GM23248 (cell line): ENCODE data around the gene PTCH1. TPM values are rescaled to one million over a fixed set of nuclear protein-coding genes. Genes with fewer than 3 reads are reported as not detected.

ENCODE experiments used
- DNase-seq: peaks from one replicate; pipeline ENCODE4 v3.0.0-alpha.2; 2015
- H2AFZ ChIP-seq: fragments of 200-600 bp; sonication (generic); 2 replicates; pipeline ENCODE4 v1.6.1; 2016; ENCODE audit warnings: antibody characterized with exemption
- H3F3A ChIP-seq: fragments of 200-600 bp; sonication (generic); 2 replicates; pipeline ENCODE4 v1.6.1; 2016; ENCODE audit warnings: mild to moderate bottlenecking, antibody characterized with exemption, mixed run types; ENCODE audit not compliant: insufficient read depth
- H3K27ac ChIP-seq: fragments of 200-600 bp; sonication (generic); 2 replicates; pipeline ENCODE4 v1.5.1; 2016; ENCODE audit warnings: mild to moderate bottlenecking
- H3K27me3 ChIP-seq: fragments of 200-600 bp; sonication (generic); replicated peaks from 2 replicates; pipeline ENCODE4 v1.6.1; 2016; ENCODE audit warnings: mild to moderate bottlenecking; ENCODE audit not compliant: insufficient read depth
- H3K36me3 ChIP-seq: fragments of 200-600 bp; sonication (generic); 2 replicates; pipeline ENCODE4 v1.6.1; 2016; ENCODE audit warnings: low read depth, mild to moderate bottlenecking
- H3K4me1 ChIP-seq: fragments of 200-600 bp; sonication (generic); 2 replicates; pipeline ENCODE4 v1.6.1; 2016; ENCODE audit warnings: mild to moderate bottlenecking; ENCODE audit not compliant: insufficient read depth
- H3K4me2 ChIP-seq: fragments of 200-600 bp; sonication (generic); one replicate; pipeline ENCODE4 v1.6.1; 2016; ENCODE audit warnings: mild to moderate bottlenecking; ENCODE audit not compliant: unreplicated experiment
- H3K4me3 ChIP-seq: fragments of 200-600 bp; sonication (generic); 2 replicates; pipeline ENCODE4 v1.5.1; 2016; ENCODE audit warnings: mild to moderate bottlenecking
- H3K79me2 ChIP-seq: fragments of 200-600 bp; sonication (generic); 2 replicates; pipeline ENCODE4 v1.6.1; 2016; ENCODE audit warnings: mild to moderate bottlenecking; ENCODE audit not compliant: insufficient read depth
- H3K9ac ChIP-seq: fragments of 200-600 bp; sonication (generic); 2 replicates; pipeline ENCODE4 v1.6.1; 2016; ENCODE audit warnings: mild to moderate bottlenecking
- H3K9me2 ChIP-seq: fragments of 200-600 bp; sonication (generic); 2 replicates; pipeline ENCODE4 v1.6.1; 2016; ENCODE audit warnings: mixed run types, mild to moderate bottlenecking, moderate library complexity; ENCODE audit not compliant: insufficient read depth
- H3K9me3 ChIP-seq: fragments of 200-600 bp; sonication (generic); one replicate; pipeline ENCODE4 v1.6.1; 2017; ENCODE audit warnings: low read depth
- H4K20me1 ChIP-seq: fragments of 200-600 bp; sonication (generic); 2 replicates; pipeline ENCODE4 v1.6.0; 2016; ENCODE audit not compliant: insufficient read depth
- EZH2 ChIP-seq: fragments of 200-600 bp; sonication (generic); IDR thresholded peaks from 2 replicates; pipeline ENCODE4 v1.6.1; 2018; ENCODE audit warnings: antibody characterized with exemption, mild to moderate bottlenecking; ENCODE audit not compliant: insufficient read depth, poor library complexity, severe bottlenecking
- EZH2phosphoT487 ChIP-seq: fragments of 200-600 bp; sonication (generic); IDR thresholded peaks from 2 replicates; pipeline ENCODE4 v1.6.1; 2018; ENCODE audit warnings: antibody characterized with exemption, moderate library complexity, mild to moderate bottlenecking, low read depth; ENCODE audit not compliant: insufficient read depth
- WGBS, 2 experiments: methylation state at CpG; one replicate each; pipeline ENCODE4 v1.1.6; 2015 to 2017; ENCODE audit warnings: low lambda C conversion rate in 2 of 2, low coverage in 1 of 2; ENCODE audit errors: missing lambda C conversion rate in 2 of 2; 5-methylcytosine and 5-hydroxymethylcytosine counted together
- in situ Hi-C: fragments of 300-500 bp; cut with MboI; formaldehyde crosslinking; loops from 2 replicates; pipeline ENCODE4 v1.15.0; 2020
- polyA plus RNA-seq: library from polyadenylated mRNA; unstranded; fragments of >200 nt; fragmentation: Nextera tagmentation; extraction: Ambion mirVana; gene quantifications from 2 replicates; pipeline ENCODE4 v1.2.1, GENCODE V29; 2016
- total RNA-seq: library from RNA; depleted of rRNA; stranded (reverse); fragments of >200 nt; shearing (Covaris generic); gene quantifications from 2 replicates; pipeline ENCODE4 v1.2.3, GENCODE V29; 2014

Gene PTCH1
- total and polyA plus RNA-seq, 2 experiments from 2014 or later = 3.8 to 7.3 TPM

DNA sequence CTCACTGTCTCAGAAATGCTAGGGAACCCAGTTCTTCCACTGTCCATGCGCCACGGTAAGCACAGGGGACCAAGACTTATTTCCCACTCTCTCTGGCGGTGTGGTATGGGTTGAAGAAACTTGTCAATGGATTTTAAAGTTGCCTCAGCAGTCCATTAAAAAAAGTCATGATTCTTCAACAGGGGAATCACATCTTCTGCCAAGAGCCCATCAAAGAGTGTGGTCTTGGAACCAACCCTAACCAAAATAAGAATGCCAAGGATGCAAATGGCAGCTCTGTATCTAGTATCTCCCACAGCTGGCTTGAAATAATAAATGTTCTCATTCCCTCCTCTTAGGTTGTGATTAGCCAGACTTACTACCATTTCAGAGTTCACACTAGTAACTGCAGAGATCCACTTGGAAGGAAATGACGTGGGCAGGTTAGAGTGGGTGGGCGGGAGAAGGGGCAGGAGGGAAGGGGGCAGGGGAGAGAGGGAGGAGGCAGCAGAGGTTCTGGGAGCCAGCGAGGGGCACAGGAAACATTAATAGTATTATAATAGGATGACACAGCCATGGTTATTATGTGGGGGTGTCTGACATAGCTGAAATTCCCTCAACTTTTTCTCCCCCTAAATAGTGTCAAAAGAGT is 17.6 kb downstream of the PTCH1 start:
- Histone ChIP-seq H4K20me1 (no peaks in the 10 kb centered on the region), H3K4me1 (peaks cover 9% of the 10 kb centered on the region), H3K79me2 (peaks cover 53% of the 10 kb centered on the region), H3K27me3 (no peaks in the 10 kb centered on the region), H2AFZ (no peak overlapping the region), H3K27ac (no peak overlapping the region), H3K9me3 (no peaks in the 10 kb centered on the region), H3K9ac (no peak overlapping the region), H3K4me3 (no peak overlapping the region), H3K36me3 (no peaks in the 10 kb centered on the region), H3F3A (no peaks in the 10 kb centered on the region; the same call in 1 of the 2 replicates), H3K4me2 (no peak overlapping the region), H3K9me2 (no peaks in the 10 kb centered on the region)
- in situ Hi-C loops = no loop called here
- TF ChIP-seq EZH2 = no peak
- TF ChIP-seq EZH2phosphoT487 = no peak
- WGBS, 2 experiments = 70 to 78% methylated on average over 4 to 6 of the region's 6 CpGs
- no peak for DNase-seq

DNA sequence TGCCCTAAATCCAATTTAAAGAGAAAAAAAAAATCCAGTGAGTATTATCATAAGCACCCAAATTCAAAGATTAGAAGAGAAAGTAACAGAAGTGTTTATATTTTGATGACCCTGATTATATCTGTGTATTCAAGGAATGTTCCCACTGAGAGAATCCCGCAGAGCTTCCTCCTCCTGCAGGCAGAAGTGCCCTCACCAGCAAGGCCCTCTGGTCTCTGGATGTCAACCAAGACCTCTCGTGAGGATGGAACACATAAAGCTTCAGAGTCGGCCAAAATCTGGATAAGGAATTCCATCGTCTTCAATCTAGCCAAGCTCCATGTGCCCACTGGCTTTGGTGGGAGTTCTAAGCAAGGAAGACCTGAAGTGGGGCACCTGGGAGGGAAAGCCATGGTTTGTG is 18.1 kb downstream of the PTCH1 start:
- H3F3A ChIP-seq = no peaks in the 10 kb centered on the region; the same call in 1 of the 2 replicates
- no peak overlapping the region for H3K27ac ChIP-seq
- WGBS, 2 experiments = 88 to 92% methylated on average over 4 of the region's 4 CpGs
- H3K9me3 ChIP-seq = no peaks in the 10 kb centered on the region
- H3K4me1 ChIP-seq = peaks cover 7% of the 10 kb centered on the region
- H3K36me3 ChIP-seq = no peaks in the 10 kb centered on the region
- no peak for DNase-seq
- H3K4me2 ChIP-seq = no peak overlapping the region
- TF ChIP-seq EZH2 = no peak
- no peak for TF ChIP-seq EZH2phosphoT487
- no peak overlapping the region for H3K4me3 ChIP-seq
- in situ Hi-C loops = no loop called here
- H3K27me3 ChIP-seq = no peaks in the 10 kb centered on the region
- H2AFZ ChIP-seq = no peak overlapping the region
- no peaks in the 10 kb centered on the region for H3K9me2 ChIP-seq
- no peaks in the 10 kb centered on the region for H4K20me1 ChIP-seq
- no peak overlapping the region for H3K9ac ChIP-seq
- H3K79me2 ChIP-seq = peaks cover 53% of the 10 kb centered on the region

DNA sequence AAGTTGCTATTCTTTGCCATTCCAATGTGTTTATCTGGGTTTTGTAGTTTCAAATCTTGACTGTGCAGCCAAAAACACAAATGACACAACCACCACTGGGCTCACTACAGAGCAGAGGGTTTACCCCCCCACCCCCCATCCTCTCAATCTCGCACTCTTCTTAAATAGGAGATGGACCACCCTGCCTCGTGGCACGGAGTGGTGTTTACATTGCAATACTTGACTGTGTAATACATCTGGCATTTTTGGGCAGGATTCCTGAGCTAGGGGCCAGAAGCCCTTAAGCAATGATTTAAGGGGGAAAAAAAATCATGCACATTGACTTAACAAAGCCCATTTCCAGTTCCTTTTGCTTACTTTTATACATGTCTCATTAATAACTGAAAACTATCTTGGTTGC is 19.0 kb downstream of the PTCH1 start:
- 11 to 18% methylated on average over 3 of the region's 3 CpGs for WGBS, 2 experiments
- H3K27me3 ChIP-seq = no peaks in the 10 kb centered on the region
- H3F3A ChIP-seq = no peaks in the 10 kb centered on the region
- peaks cover 53% of the 10 kb centered on the region for H3K79me2 ChIP-seq
- no peak overlapping the region for H3K4me2 ChIP-seq
- H2AFZ ChIP-seq = no peak overlapping the region
- H3K4me1 ChIP-seq = peaks cover 7% of the 10 kb centered on the region
- peak; percentile 38 for DNase-seq
- TF ChIP-seq EZH2 (no peak), EZH2phosphoT487 (no peak)
- no peaks in the 10 kb centered on the region for H3K9me3 ChIP-seq
- no peaks in the 10 kb centered on the region for H3K36me3 ChIP-seq
- no peak overlapping the region for H3K27ac ChIP-seq
- H3K9me2 ChIP-seq = no peaks in the 10 kb centered on the region
- in situ Hi-C loops = no loop called here
- no peak overlapping the region for H3K9ac ChIP-seq
- H3K4me3 ChIP-seq = no peak overlapping the region
- H4K20me1 ChIP-seq = no peaks in the 10 kb centered on the region

DNA sequence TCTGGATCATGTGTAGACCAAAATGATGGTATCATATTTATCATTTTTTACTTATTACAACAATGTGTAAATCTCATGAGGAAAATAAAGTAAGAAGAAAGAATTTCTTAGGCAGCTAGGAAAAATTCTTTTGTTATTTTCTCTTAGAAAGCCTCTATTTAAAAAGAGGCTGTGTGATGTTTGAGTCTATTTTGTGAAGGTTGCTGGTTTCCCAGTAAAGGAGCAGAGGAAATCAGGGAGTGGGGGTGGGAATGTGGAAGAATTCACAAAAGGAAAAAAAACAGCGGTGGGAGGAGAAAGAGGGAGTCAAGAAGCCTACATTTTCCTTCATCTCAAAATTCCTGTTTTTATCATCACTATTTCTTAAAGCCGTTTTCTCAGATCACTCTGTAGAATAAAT is 20.1 kb downstream of the PTCH1 start:
- Histone ChIP-seq H3K9me2 (no peaks in the 10 kb centered on the region), H3K36me3 (no peaks in the 10 kb centered on the region), H3K27me3 (no peaks in the 10 kb centered on the region), H3K9ac (no peak overlapping the region), H3K4me1 (peaks cover 7% of the 10 kb centered on the region), H3K27ac (no peak overlapping the region), H3K9me3 (no peaks in the 10 kb centered on the region), H2AFZ (no peak overlapping the region), H3K4me2 (no peak overlapping the region), H3K4me3 (no peak overlapping the region), H3K79me2 (peaks cover 50% of the 10 kb centered on the region), H4K20me1 (no peaks in the 10 kb centered on the region), H3F3A (no peaks in the 10 kb centered on the region)
- DNase-seq = no peak
- in situ Hi-C loops = no loop called here
- TF ChIP-seq EZH2 (no peak), EZH2phosphoT487 (no peak)
- WGBS, 2 experiments = 77 to 89% methylated on average over 2 of the region's 2 CpGs

DNA sequence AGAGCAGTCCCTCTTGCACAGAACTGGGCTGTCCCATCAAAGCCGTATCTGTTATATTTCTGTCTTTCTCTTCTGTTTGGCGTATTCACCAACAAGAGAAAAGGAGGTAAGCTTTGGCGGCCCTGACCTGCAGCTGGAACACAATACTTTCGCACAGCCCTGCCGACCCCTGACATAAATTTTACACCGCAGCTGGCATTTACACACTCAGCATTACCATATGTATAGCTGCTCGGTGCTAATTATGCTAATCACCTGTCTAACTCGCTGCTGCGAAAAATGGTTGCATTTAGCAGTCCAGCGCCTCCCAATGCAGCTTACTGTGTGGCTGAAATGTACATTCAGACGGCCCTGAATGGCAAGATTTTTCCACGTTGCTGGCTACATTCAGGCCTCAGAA is 20.8 kb downstream of the PTCH1 start:
- Histone ChIP-seq H3K4me2 (no peak overlapping the region), H3K9ac (no peak overlapping the region), H3K36me3 (no peaks in the 10 kb centered on the region), H4K20me1 (no peaks in the 10 kb centered on the region), H3F3A (no peaks in the 10 kb centered on the region), H2AFZ (no peak overlapping the region), H3K79me2 (peaks cover 51% of the 10 kb centered on the region), H3K4me1 (peaks cover 7% of the 10 kb centered on the region), H3K27me3 (no peaks in the 10 kb centered on the region), H3K9me3 (no peaks in the 10 kb centered on the region), H3K9me2 (no peaks in the 10 kb centered on the region), H3K27ac (no peak overlapping the region), H3K4me3 (no peak overlapping the region)
- DNase-seq = no peak
- in situ Hi-C loops = no loop called here
- TF ChIP-seq EZH2phosphoT487 = no peak
- no peak for TF ChIP-seq EZH2
- 92 to 98% methylated on average over 12 of the region's 12 CpGs for WGBS, 2 experiments
